Mesenchymal stem cell (in vitro differentiated cells and primary cell): Measurements from ENCODE around the gene OGFR.

Experiments used
- DNase-seq: peaks from one replicate; pipeline ENCODE4 v3.0.0-alpha.2; 2013
- H2AFZ ChIP-seq: one replicate; pipeline ENCODE4 v1.6.1; 2013; ENCODE audit warnings: low read depth, mild to moderate bottlenecking, control low read depth, inconsistent platforms, low read length, moderate library complexity
- H2AK5ac ChIP-seq: 2 replicates; pipeline ENCODE4 v1.6.1; 2013; ENCODE audit warnings: low read length, moderate library complexity, mild to moderate bottlenecking, inconsistent platforms; ENCODE audit not compliant: severe bottlenecking
- H2BK120ac ChIP-seq: one replicate; pipeline ENCODE4 v1.6.1; 2013; ENCODE audit warnings: low read depth, mild to moderate bottlenecking, inconsistent platforms, low read length, moderate library complexity
- H2BK12ac ChIP-seq, 2 experiments: one replicate each; pipeline ENCODE4 v1.6.1; 2013; ENCODE audit warnings: inconsistent platforms in 2 of 2, low read length in 2 of 2, mild to moderate bottlenecking in 2 of 2, moderate library complexity in 2 of 2, control low read depth in 1 of 2
- H2BK15ac ChIP-seq: one replicate; pipeline ENCODE4 v1.6.1; 2013; ENCODE audit warnings: mild to moderate bottlenecking, low read depth, inconsistent platforms; ENCODE audit not compliant: poor library complexity, severe bottlenecking
- H2BK5ac ChIP-seq: 2 replicates; pipeline ENCODE4 v1.6.1; 2013; ENCODE audit warnings: low read depth, mild to moderate bottlenecking, low read length, control low read depth, inconsistent platforms; ENCODE audit not compliant: poor library complexity, severe bottlenecking
- H3K14ac ChIP-seq, 2 experiments: one replicate each; pipeline ENCODE4 v1.6.1; 2013; ENCODE audit warnings: inconsistent platforms in 2 of 2, low read length in 2 of 2, control low read depth in 1 of 2, mild to moderate bottlenecking in 1 of 2, moderate library complexity in 1 of 2
- H3K18ac ChIP-seq, 2 experiments: one replicate each; pipeline ENCODE4 v1.6.1; 2013; ENCODE audit warnings: inconsistent platforms in 2 of 2, low read length in 2 of 2, control low read depth in 1 of 2, low read depth in 1 of 2, mild to moderate bottlenecking in 1 of 2
- H3K23ac ChIP-seq, 2 experiments: one replicate each; pipeline ENCODE4 v1.6.1; 2013; ENCODE audit warnings: inconsistent platforms in 2 of 2, low read length in 2 of 2, mild to moderate bottlenecking in 2 of 2, moderate library complexity in 2 of 2, control low read depth in 1 of 2
- H3K27ac ChIP-seq: 2 replicates; pipeline ENCODE4 v1.5.1; 2013; ENCODE audit warnings: mild to moderate bottlenecking, moderate library complexity, low read length, control low read depth, inconsistent platforms; ENCODE audit not compliant: poor library complexity, severe bottlenecking
- H3K27me3 ChIP-seq, 2 experiments: 2 replicates each; pipeline versions ENCODE4 v1.6.1 to v1.7.0; 2013; ENCODE audit warnings: low read length in 2 of 2, mild to moderate bottlenecking in 2 of 2, moderate library complexity in 2 of 2, control low read depth in 1 of 2, inconsistent platforms in 1 of 2; ENCODE audit not compliant: control insufficient read depth in 1 of 2, insufficient read depth in 1 of 2
- H3K36me3 ChIP-seq, 2 experiments: 2 replicates each; pipeline versions ENCODE4 v1.6.1 to v1.7.0; 2013; ENCODE audit warnings: low read length in 2 of 2, control low read depth in 1 of 2, inconsistent platforms in 1 of 2, low read depth in 1 of 2, mild to moderate bottlenecking in 1 of 2; ENCODE audit not compliant: insufficient read depth in 2 of 2, control insufficient read depth in 1 of 2
- H3K4ac ChIP-seq, 2 experiments: one replicate each; pipeline ENCODE4 v1.6.1; 2013; ENCODE audit warnings: inconsistent platforms in 2 of 2, low read length in 2 of 2, mild to moderate bottlenecking in 2 of 2, moderate library complexity in 2 of 2, control low read depth in 1 of 2, low read depth in 1 of 2
- H3K4me1 ChIP-seq: 2 replicates; pipeline ENCODE4 v1.6.1; 2013; ENCODE audit warnings: low read depth, low read length, control low read depth; ENCODE audit not compliant: control insufficient read depth, insufficient read depth
- H3K4me2 ChIP-seq: 2 replicates; pipeline ENCODE4 v1.6.1; 2013; ENCODE audit warnings: low read length, mild to moderate bottlenecking, inconsistent platforms; ENCODE audit not compliant: poor library complexity, severe bottlenecking
- H3K4me3 ChIP-seq, 2 experiments: 2 replicates each; pipeline versions ENCODE4 v1.5.1 to v1.7.0; 2013; ENCODE audit warnings: low read length in 2 of 2, mild to moderate bottlenecking in 2 of 2, control low read depth in 1 of 2, low read depth in 1 of 2; ENCODE audit not compliant: insufficient read depth in 1 of 2
- H3K79me1 ChIP-seq: replicated peaks from 2 replicates; pipeline ENCODE4 v1.6.1; 2013; ENCODE audit warnings: mild to moderate bottlenecking, control low read depth, low read length, inconsistent platforms; ENCODE audit not compliant: poor library complexity, severe bottlenecking
- H3K9ac ChIP-seq: 2 replicates; pipeline ENCODE4 v1.7.0; 2013; ENCODE audit warnings: mild to moderate bottlenecking, low read length, moderate library complexity
- H3K9me3 ChIP-seq: 2 replicates; pipeline ENCODE4 v1.7.0; 2013; ENCODE audit warnings: mild to moderate bottlenecking, low read length; ENCODE audit not compliant: control insufficient read depth
- H4K8ac ChIP-seq: one replicate; pipeline ENCODE4 v1.6.1; 2013; ENCODE audit warnings: inconsistent platforms, mild to moderate bottlenecking, low read length, moderate library complexity
- H4K91ac ChIP-seq: one replicate; pipeline ENCODE4 v1.6.1; 2013; ENCODE audit warnings: mild to moderate bottlenecking, low read length, inconsistent platforms
- WGBS: methylation state at CpG from one replicate; pipeline ENCODE4 v1.1.7; 2013; ENCODE audit warnings: mixed read lengths; 5-methylcytosine and 5-hydroxymethylcytosine counted together

The OGFR gene

DNA sequence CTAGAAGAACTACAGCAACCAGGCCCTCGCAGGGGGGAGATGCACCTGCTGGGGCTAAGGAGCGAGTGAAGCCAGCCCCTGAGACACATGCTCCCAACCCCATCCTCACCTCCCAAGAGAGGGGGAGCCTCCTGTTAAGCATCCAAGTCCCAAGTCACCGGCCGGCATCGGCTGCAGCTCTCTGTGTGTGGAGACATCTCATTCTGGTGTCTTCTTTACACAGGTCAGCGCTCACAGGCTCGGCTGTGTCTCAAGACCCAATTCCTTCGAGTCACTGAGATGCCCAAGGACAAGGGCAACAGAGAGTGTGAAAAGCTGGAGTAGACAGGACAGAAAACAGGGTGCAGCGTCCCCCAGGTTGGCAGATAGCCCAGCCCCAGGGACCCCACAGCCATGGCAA lies 29.4 kb upstream of the OGFR start:
- Histone ChIP-seq H2BK120ac (no peak overlapping the region), H2BK15ac (no peak overlapping the region), H2AFZ (no peak overlapping the region), H3K23ac (no peak overlapping the region), H3K14ac (no peak overlapping the region), H3K36me3 (no peaks in the 10 kb centered on the region), H3K27ac (no peak overlapping the region), H3K9ac (no peak overlapping the region), H3K9me3 (no peaks in the 10 kb centered on the region), H4K91ac (no peak overlapping the region), H2BK12ac (no peak overlapping the region), H2BK5ac (no peak overlapping the region), H2AK5ac (no peak overlapping the region), H3K79me1 (no peaks in the 10 kb centered on the region), H3K18ac (no peak overlapping the region), H3K4me3 (no peak overlapping the region), H3K4me1 (no peaks in the 10 kb centered on the region), H3K4ac (no peak overlapping the region), H4K8ac (no peak overlapping the region), H3K4me2 (no peak overlapping the region), H3K27me3 (peaks cover 38 to 40% of the 10 kb centered on the region in 2 experiments)
- WGBS, result 88% methylated on average over 9 of the region's 9 CpGs
- DNase-seq, result no peak

DNA sequence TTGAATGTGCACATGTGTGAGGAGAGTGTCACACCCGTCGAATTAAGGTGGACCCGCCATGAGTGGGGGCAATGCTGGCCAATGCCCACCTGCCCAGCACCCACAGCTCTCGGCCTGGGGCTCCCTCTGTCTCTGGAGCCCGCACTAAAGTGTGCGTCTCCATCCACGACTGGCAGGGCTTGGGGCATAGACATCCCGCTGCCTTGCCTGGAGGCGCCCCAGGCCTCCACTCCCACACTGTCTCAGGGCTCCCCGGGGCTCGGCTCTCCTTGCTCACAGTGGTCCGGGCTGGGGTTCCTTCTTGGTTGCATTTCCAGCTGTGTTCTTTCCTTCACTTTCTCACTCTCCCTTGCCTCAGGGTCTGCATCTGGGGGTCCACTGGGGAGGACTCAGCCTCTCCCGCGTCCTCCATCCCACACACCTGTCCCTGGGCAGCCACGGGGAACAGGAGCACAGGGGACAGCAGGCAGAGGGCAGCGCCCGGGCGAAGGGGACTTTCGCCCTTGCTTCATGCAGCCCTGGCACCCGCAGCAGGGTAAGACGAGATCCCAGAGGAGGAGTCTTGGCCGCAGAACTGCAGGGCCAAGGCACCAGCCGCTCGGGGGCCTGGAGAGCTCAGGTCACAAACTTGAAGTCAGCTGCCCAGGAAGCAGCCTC lies 28.5 kb upstream of the OGFR start:
- Histone ChIP-seq H3K14ac (no peak overlapping the region), H2BK5ac (no peak overlapping the region), H3K18ac (no peak overlapping the region), H3K36me3 (no peaks in the 10 kb centered on the region), H3K9me3 (no peaks in the 10 kb centered on the region), H3K4me2 (no peak overlapping the region), H3K27me3 (peaks cover 38 to 43% of the 10 kb centered on the region in 2 experiments), H2BK12ac (no peak overlapping the region), H4K8ac (peak overlapping the region; percentile 27), H4K91ac (no peak overlapping the region), H3K4me3 (no peak overlapping the region), H2AFZ (no peak overlapping the region), H3K9ac (no peak overlapping the region), H2BK120ac (no peak overlapping the region), H3K79me1 (no peaks in the 10 kb centered on the region), H3K27ac (no peak overlapping the region), H3K4ac (no peak overlapping the region), H3K4me1 (no peaks in the 10 kb centered on the region), H2BK15ac (no peak overlapping the region), H3K23ac (no peak overlapping the region), H2AK5ac (no peak overlapping the region)
- 96% methylated on average over 24 of the region's 24 CpGs for WGBS
- DNase-seq, result no peak

GRCh38 chr20:62776692-62777527 lies 27.7 kb upstream of the OGFR start:
- no peak for DNase-seq
- no peak overlapping the region for H3K9ac ChIP-seq
- H2BK15ac ChIP-seq, result no peak overlapping the region
- H2AFZ ChIP-seq, result no peak overlapping the region
- H3K79me1 ChIP-seq, result no peaks in the 10 kb centered on the region
- H3K4ac ChIP-seq, result no peak overlapping the region
- no peak overlapping the region for H2BK120ac ChIP-seq
- H3K36me3 ChIP-seq, result no peaks in the 10 kb centered on the region
- peak overlapping the region in 1 of 2 experiments; percentile 55 for H3K18ac ChIP-seq
- peak overlapping the region; percentile 27 for H4K8ac ChIP-seq
- H2BK5ac ChIP-seq, result no peak overlapping the region
- H3K4me2 ChIP-seq, result no peak overlapping the region
- H3K27ac ChIP-seq, result no peak overlapping the region
- H3K9me3 ChIP-seq, result no peaks in the 10 kb centered on the region
- H4K91ac ChIP-seq, result peak overlapping the region; percentile 54
- no peak overlapping the region for H2BK12ac ChIP-seq
- no peak overlapping the region for H2AK5ac ChIP-seq
- H3K27me3 ChIP-seq, result peaks cover 38 to 43% of the 10 kb centered on the region in 2 experiments
- H3K4me1 ChIP-seq, result no peaks in the 10 kb centered on the region
- H3K4me3 ChIP-seq, result no peak overlapping the region
- no peak overlapping the region for H3K23ac ChIP-seq
- peak overlapping the region in 1 of 2 experiments; percentile 36 for H3K14ac ChIP-seq
- 72% methylated on average over 14 of the region's 14 CpGs for WGBS

- peak overlapping the region; percentile 44 for H4K91ac ChIP-seq
- H2BK120ac ChIP-seq, result no peak overlapping the region
- H3K9ac ChIP-seq, result no peak overlapping the region
- no peak overlapping the region for H3K27ac ChIP-seq
- no peak overlapping the region for H2BK5ac ChIP-seq
- H3K9me3 ChIP-seq, result no peaks in the 10 kb centered on the region
- no peak overlapping the region for H3K4me3 ChIP-seq
- no peaks in the 10 kb centered on the region for H3K4me1 ChIP-seq
- no peak overlapping the region for H3K23ac ChIP-seq
- H2AFZ ChIP-seq, result no peak overlapping the region
- no peaks in the 10 kb centered on the region for H3K36me3 ChIP-seq
- no peak overlapping the region for H3K4ac ChIP-seq
- H3K14ac ChIP-seq, result peak overlapping the region in 1 of 2 experiments; percentile 30
- no peak overlapping the region for H2BK12ac ChIP-seq
- peak overlapping the region in 1 of 2 experiments; percentile 55 for H3K18ac ChIP-seq
- peaks cover 38 to 41% of the 10 kb centered on the region in 2 experiments for H3K27me3 ChIP-seq
- DNase-seq, result no peak
- H4K8ac ChIP-seq, result no peak overlapping the region
- no peak overlapping the region for H2AK5ac ChIP-seq
- no peaks in the 10 kb centered on the region for H3K79me1 ChIP-seq
- H3K4me2 ChIP-seq, result no peak overlapping the region
- no peak overlapping the region for H2BK15ac ChIP-seq
- 90% methylated on average over 8 of the region's 8 CpGs for WGBS
These were observed 27.2 kb upstream of the OGFR start for GRCh38 chr20:62777528-62777830.
